MM.1S (cell line): ENCODE data around the gene ADRM1.

Experiments
- CTCF ChIP-seq: fragments of 300-600 bp; sonication (generic); IDR thresholded peaks from 2 replicates; pipeline ENCODE4 v1.5.1; 2016; ENCODE audit warnings: antibody characterized with exemption, low read length, mixed read lengths
- EZH2 ChIP-seq: fragments of 300-600 bp; sonication (generic); optimal IDR thresholded peaks from 2 replicates; pipeline ENCODE3; 2017; ENCODE audit warnings: low read depth, mild to moderate bottlenecking, antibody characterized with exemption, low read length, mixed read lengths

GRCh38 chr20:62348604-62349003 is 45.8 kb downstream of the ADRM1 start:
- no peak for TF ChIP-seq EZH2
- TF ChIP-seq CTCF, result no peak
